RWPE1 (cell line): ENCODE measurements around the gene CDX1.

Source experiments
- CTCF ChIA-PET: fragments of 350-600 bp; sonication (Branson Sonifier 250); formaldehyde crosslinking; extraction: SDS; loops from one replicate; lab custom pipeline; 2021; lab: Yijun Ruan, JAX
- POLR2A ChIA-PET: fragments of 400-600 bp; formaldehyde crosslinking; extraction: SDS; loops from one replicate; lab custom pipeline; 2020; ENCODE audit warnings: antibody characterized with exemption; ENCODE audit not compliant: low non-redundant PET; lab: Yijun Ruan, JAX
- DNase-seq: peaks from one replicate; pipeline ENCODE4 v3.0.0; 2012; ENCODE audit warnings: low spot score
- H3K27ac ChIP-seq: fragments of 450-650 bp; 2 replicates; pipeline ENCODE4 v1.5.1; 2017
- TF ChIP-seq, protein P1 (sequence below): fragments of 450-650 bp; conservative IDR thresholded peaks from 2 replicates; pipeline ENCODE4 v1.5.1; 2017; ENCODE audit warnings: low read depth, mild to moderate bottlenecking

The CDX1 gene

DNA sequence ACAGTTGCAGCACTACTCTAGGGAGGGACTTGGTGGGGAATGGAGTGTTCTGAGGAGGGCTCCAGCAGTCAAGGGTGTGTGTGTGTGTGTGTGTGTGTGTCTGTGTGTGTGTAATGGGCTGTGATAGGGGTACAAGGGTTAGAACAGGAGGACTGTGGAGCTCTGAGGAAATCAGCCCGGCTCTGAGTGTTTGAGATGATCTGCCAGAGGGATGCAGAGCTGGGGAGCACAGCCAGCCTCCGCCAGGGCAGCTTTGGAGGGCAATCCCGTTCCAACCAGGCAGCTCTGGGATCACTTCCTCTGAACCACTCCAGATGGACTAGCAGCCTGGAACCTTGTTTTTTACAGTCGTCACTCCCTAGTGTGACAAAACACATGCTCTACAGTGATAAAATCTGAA, 20.3 kb downstream of the CDX1 start:
- CTCF ChIA-PET, result interaction anchor here (1.0 kb wide), 1 partner anchor 9 kb away, joined by 3 read pairs; no protein-coding TSS in a partner anchor
- H3K27ac ChIP-seq, result no peak overlapping the region
- no peak for DNase-seq
- TF ChIP-seq, protein P1, sequence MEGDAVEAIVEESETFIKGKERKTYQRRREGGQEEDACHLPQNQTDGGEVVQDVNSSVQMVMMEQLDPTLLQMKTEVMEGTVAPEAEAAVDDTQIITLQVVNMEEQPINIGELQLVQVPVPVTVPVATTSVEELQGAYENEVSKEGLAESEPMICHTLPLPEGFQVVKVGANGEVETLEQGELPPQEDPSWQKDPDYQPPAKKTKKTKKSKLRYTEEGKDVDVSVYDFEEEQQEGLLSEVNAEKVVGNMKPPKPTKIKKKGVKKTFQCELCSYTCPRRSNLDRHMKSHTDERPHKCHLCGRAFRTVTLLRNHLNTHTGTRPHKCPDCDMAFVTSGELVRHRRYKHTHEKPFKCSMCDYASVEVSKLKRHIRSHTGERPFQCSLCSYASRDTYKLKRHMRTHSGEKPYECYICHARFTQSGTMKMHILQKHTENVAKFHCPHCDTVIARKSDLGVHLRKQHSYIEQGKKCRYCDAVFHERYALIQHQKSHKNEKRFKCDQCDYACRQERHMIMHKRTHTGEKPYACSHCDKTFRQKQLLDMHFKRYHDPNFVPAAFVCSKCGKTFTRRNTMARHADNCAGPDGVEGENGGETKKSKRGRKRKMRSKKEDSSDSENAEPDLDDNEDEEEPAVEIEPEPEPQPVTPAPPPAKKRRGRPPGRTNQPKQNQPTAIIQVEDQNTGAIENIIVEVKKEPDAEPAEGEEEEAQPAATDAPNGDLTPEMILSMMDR, result no peak
- POLR2A ChIA-PET, result no interaction called here

DNA sequence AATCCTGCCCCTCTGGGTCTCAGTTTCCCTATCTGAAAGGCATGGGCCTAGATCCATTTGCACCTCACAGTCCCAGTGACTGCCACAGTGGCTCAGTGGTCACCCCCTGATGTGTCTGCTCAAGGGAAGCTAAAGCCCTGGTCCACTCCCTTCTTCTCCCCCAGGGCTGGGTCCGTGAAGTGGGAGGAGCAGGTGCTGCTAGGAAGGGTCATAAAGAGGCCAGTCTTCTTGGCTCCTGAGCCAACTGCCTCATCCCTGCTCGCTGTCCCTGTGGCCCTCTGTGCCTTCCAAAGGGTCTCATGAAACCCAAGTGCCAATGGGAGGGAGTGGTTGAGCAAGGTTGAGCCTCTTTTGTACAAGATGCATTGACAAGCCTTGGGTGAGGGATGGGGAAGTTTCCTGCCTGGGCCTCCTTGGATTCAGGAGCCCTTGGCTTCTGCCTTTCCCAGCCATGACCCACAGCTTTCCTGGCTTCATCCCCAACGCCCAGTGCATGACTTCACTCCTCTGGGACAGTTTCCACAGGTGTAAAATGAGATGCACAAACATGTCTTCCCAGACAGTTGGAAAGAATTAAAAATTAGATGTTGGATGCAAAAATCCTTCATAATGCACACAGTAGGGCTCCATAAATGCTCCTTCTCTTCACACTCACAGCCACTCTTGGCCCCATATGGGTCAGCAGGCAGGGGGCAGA, 21.7 kb downstream of the CDX1 start:
- H3K27ac ChIP-seq, result no peak overlapping the region
- TF ChIP-seq, protein P1, result no peak
- no peak for DNase-seq
- ChIA-PET CTCF (interaction anchor here (0.6 to 1.0 kb wide), 3 partner anchors 26 to 85 kb away, joined by 3 read pairs; no protein-coding TSS in a partner anchor), POLR2A (no interaction called here)

DNA sequence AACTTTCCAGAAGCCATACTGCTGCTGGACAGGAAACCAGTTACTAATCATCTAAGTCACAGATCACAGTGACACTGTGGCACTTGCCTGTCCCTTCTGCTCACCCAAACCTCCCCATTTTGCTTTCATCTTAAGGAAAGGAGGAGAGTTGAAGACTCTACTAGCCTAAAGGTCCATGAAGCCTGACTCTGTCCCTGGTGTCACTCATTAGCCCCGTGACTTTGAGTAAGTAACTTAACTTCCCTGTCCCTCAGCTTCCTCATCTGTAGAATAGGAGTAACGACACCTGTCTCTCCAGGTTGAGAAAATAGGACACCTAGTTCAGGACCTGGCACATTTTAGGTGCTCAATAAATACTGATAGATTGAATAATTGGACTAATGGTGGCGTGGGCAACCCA, 22.7 kb downstream of the CDX1 start:
- no peak overlapping the region for H3K27ac ChIP-seq
- no peak for DNase-seq
- ChIA-PET CTCF (interaction anchor here (0.6 to 1.0 kb wide), 2 partner anchors 27 to 1031 kb away, joined by 3 read pairs; no protein-coding TSS in a partner anchor), POLR2A (no interaction called here)
- TF ChIP-seq, protein P1, result no peak

DNA sequence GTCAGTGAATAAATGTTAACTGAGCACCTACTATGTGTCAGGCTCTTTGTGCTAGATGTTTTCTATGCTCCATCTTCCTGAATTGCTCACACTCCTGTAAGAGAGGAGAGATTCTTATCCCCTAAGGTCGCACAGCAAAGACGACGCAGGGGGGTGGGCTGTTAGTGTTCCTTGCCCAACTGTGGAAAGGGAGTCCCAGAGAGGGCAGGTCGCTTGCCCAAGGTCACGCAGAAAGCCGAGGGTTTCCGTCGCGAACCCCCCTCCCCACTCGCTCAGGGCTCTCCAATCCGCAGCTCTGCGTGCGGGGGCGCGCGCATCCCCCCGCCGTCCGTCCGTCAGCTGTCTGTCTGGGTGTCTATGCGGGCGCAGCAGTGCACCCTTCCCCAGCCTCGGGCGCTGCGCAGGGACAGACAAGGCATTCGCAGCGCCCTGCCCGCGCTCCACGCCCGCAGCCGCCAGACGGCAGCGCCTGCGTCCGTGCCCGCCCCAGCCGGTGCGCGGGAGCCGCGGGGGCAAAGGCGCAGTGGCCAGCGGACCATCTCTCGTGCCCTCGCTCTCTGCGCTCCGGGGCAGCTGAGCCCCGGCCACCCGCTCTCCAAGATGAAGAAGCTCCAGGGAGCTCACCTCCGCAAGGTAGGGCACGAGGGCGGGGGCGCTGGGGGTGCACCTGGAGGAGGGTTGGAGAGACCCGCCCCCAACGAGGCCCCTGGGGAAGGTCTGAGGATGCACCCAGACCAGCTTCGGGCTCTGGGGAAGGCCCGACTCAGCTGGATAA, 23.3 kb downstream of the CDX1 start, which contains the start of gene SLC6A7:
SLC6A7 (plus strand) TSS at position 335 of the 775 bp plus-strand sequence; CDS start at position 601, 266 bp downstream.
- ChIA-PET CTCF (interaction anchor here (0.6 kb wide), 2 partner anchors 17 to 1031 kb away, joined by 3 read pairs; no protein-coding TSS in a partner anchor), POLR2A (no interaction called here)
- TF ChIP-seq, protein P1, result no peak
- H3K27ac ChIP-seq, result no peak within 1 kb of the TSS
- no peak for DNase-seq

DNA sequence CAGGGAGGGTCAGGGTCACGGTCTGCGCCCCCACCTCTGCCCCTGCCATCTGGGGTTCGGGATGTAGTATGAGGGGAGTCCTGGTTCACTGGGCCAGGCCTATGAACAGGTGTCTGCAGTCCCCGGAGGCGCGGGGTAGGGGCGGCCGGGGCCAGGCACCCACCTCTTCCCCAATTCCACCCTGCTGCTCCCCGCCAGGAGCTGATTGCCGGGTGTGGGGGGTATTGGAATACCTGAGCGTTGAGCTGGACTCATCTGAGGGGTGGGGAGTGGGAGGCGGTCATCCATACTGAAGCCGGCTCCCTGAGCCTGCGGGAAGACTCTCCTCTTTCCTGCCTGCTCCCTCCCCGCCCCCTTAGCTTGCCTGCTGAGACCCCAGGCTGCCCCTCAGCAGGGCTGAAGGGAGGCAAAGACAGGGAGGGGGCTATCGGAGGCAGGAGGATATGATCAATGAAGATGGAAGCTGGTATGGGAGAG, 24.0 kb downstream of the CDX1 start:
- no peak for DNase-seq
- TF ChIP-seq, protein P1, result no peak
- CTCF ChIA-PET, result interaction anchor here (0.6 to 1.2 kb wide), 3 partner anchors 9 to 489 kb away, joined by 3 to 4 read pairs (median 3); no protein-coding TSS in a partner anchor
- H3K27ac ChIP-seq, result no peak overlapping the region
- POLR2A ChIA-PET, result no interaction called here

DNA sequence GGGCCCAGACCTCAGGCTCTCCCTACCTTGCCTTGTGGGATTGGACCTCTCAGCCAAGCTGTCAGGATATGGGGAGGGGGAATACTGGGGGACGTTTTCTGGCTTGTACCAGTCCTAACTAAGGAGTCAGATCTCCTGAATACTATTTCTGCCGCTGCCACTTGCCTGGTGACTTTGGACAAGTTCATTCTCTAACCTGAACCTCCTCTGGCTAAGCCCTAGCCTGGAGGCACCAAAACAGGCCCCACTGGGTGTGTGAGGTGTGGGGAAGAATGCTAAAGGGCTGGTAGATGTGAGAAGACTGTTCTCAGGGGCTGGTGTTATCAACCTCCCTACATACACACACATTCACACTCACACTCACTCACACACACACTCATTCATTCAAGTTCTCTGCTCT, 24.4 kb downstream of the CDX1 start:
- POLR2A ChIA-PET, result interaction anchor here (0.6 kb wide), 1 partner anchor 91 kb away, joined by 11 read pairs; no protein-coding TSS in a partner anchor
- TF ChIP-seq, protein P1, result no peak
- no peak overlapping the region for H3K27ac ChIP-seq
- no peak for DNase-seq
- CTCF ChIA-PET, result interaction anchor here (0.6 to 1.2 kb wide), 2 partner anchors 10 to 489 kb away, joined by 3 to 4 read pairs; no protein-coding TSS in a partner anchor
